ENCODE measurements around the gene SAYSD1.

- TF ChIP-seq CTCF (conservative IDR thresholded peaks at IDR 0.05; ENCODE audit: low read length) (no peak), EZH2phosphoT487 (IDR thresholded peaks at IDR 0.05; ENCODE audit: borderline replicate concordance) (no peak)
Observed at GRCh38 chr6:39130691-39131090, 15.7 kb upstream of the SAYSD1 start.
